G401.6 (cell line): ENCODE results near the gene DTNBP1.

Source experiments
- FAIRE-seq: peaks from 2 replicates; lab custom pipeline; 2012; peaks lifted over from hg19 to GRCh38; lab: Jason Lieb, UNC

DTNBP1 gene

GRCh38 chr6:15531973-15532372 lies 130.9 kb downstream of the DTNBP1 start:
- no peak for FAIRE-seq

GRCh38 chr6:15530411-15530810 lies 132.4 kb downstream of the DTNBP1 start:
- no peak for FAIRE-seq

- no peak for FAIRE-seq
Observed at GRCh38 chr6:15528870-15529269, 134.0 kb downstream of the DTNBP1 start.

GRCh38 chr6:15527838-15528617 lies 134.8 kb downstream of the DTNBP1 start:
- no peak for FAIRE-seq

- FAIRE-seq, result no peak
Observed at GRCh38 chr6:15526212-15526701, 136.6 kb downstream of the DTNBP1 start.

- no peak for FAIRE-seq
Observed at GRCh38 chr6:15524861-15525401, 137.9 kb downstream of the DTNBP1 start.

- FAIRE-seq, result no peak
Observed at GRCh38 chr6:15523679-15524630, 138.9 kb downstream of the DTNBP1 start.

- no peak for FAIRE-seq
Observed at GRCh38 chr6:15522856-15523529, 139.8 kb downstream of the DTNBP1 start.

GRCh38 chr6:15522427-15522826 lies 140.4 kb downstream of the DTNBP1 start:
- no peak for FAIRE-seq

- FAIRE-seq, result no peak
Observed at GRCh38 chr6:15522026-15522425, 140.8 kb downstream of the DTNBP1 start.

GRCh38 chr6:15521582-15521981 lies 141.2 kb downstream of the DTNBP1 start:
- FAIRE-seq, result no peak

GRCh38 chr6:15520626-15521203 lies 142.1 kb downstream of the DTNBP1 start:
- no peak for FAIRE-seq

GRCh38 chr6:15519681-15520080 lies 143.1 kb downstream of the DTNBP1 start:
- FAIRE-seq, result no peak

GRCh38 chr6:15518878-15519277 lies 143.9 kb downstream of the DTNBP1 start:
- FAIRE-seq, result no peak

GRCh38 chr6:15518057-15518456 lies 144.8 kb downstream of the DTNBP1 start:
- no peak for FAIRE-seq

- no peak for FAIRE-seq
Observed at GRCh38 chr6:15517600-15517999, 145.2 kb downstream of the DTNBP1 start.

GRCh38 chr6:15516923-15517560 lies 145.8 kb downstream of the DTNBP1 start:
- no peak for FAIRE-seq

GRCh38 chr6:15516378-15516777 lies 146.4 kb downstream of the DTNBP1 start:
- no peak for FAIRE-seq

- no peak for FAIRE-seq
Observed at GRCh38 chr6:15515660-15516375, 147.0 kb downstream of the DTNBP1 start.

- no peak for FAIRE-seq
Observed at GRCh38 chr6:15515226-15515625, 147.6 kb downstream of the DTNBP1 start.
